DMS53 treated with DMSO at 0.1 percent for 48 hours (cell line): Measurements from ENCODE around the gene LIME1.

Source experiments
- DNase-seq: peaks from one replicate; lab custom pipeline; 2025; ENCODE audit not compliant: unreplicated experiment; lab: John Stamatoyannopoulos, UW

LIME1 gene

GRCh38 chr20:63737945-63738686 is 1.7 kb downstream of the LIME1 start:
- no peak for DNase-seq

- DNase-seq, result peak; percentile 45
These were observed 2.2 kb downstream of the LIME1 start for GRCh38 chr20:63738687-63739129.

- peak; percentile 55 for DNase-seq
These were observed 2.9 kb downstream of the LIME1 start, which contains the start of gene SLC2A4RG for GRCh38 chr20:63739130-63740069. SLC2A4RG (plus strand) TSS chr20:63739776; CDS start chr20:63739913, 137 bp downstream.

- peak; percentile 15 for DNase-seq
These were observed 3.7 kb downstream of the LIME1 start for GRCh38 chr20:63740070-63740626.

- DNase-seq, result peak; percentile 59
These were observed 4.3 kb downstream of the LIME1 start for GRCh38 chr20:63740627-63741353.

GRCh38 chr20:63741354-63741675 is 4.9 kb downstream of the LIME1 start:
- DNase-seq, result no peak

- no peak for DNase-seq
These were observed 5.4 kb downstream of the LIME1 start for GRCh38 chr20:63741676-63742380.

- DNase-seq, result no peak
These were observed 6.0 kb downstream of the LIME1 start for GRCh38 chr20:63742381-63743024.

- DNase-seq, result no peak
These were observed 6.9 kb downstream of the LIME1 start for GRCh38 chr20:63743210-63743970.

GRCh38 chr20:63744158-63744557 is 7.7 kb downstream of the LIME1 start:
- no peak for DNase-seq

GRCh38 chr20:63744574-63745423 is 8.3 kb downstream of the LIME1 start:
- DNase-seq, result no peak

GRCh38 chr20:63745424-63745805 is 9.0 kb downstream of the LIME1 start:
- DNase-seq, result no peak

GRCh38 chr20:63745961-63746731 is 9.7 kb downstream of the LIME1 start:
- DNase-seq, result no peak

GRCh38 chr20:63746751-63747315 is 10.4 kb downstream of the LIME1 start:
- no peak for DNase-seq

- no peak for DNase-seq
These were observed 11.2 kb downstream of the LIME1 start for GRCh38 chr20:63747622-63748069.

GRCh38 chr20:63748070-63748933 is 11.8 kb downstream of the LIME1 start:
- DNase-seq, result no peak
